ENCODE results near the gene MOB1B.
"Not testable (repeated sequence)": the region's sequence is repeated elsewhere in the genome, so short reads cannot be mapped to it uniquely, and the experiment has no call there.

Gene MOB1B

GRCh38 chr4:71008196-71008595 lies 106.0 kb downstream of the MOB1B start:
- DNase-seq (ENCODE audit: low read depth in 2 of 2), result no peak

- DNase-seq (ENCODE audit: low read depth in 2 of 2), result no peak
Measured at GRCh38 chr4:71009086-71009485, 106.9 kb downstream of the MOB1B start.

- no peak for DNase-seq (ENCODE audit: low read depth in 2 of 2)
Measured at GRCh38 chr4:71009890-71010588, 107.9 kb downstream of the MOB1B start.

GRCh38 chr4:71011451-71011850 lies 109.3 kb downstream of the MOB1B start:
- DNase-seq (ENCODE audit: low read depth in 2 of 2), result no peak

- DNase-seq (ENCODE audit: low read depth in 2 of 2), result not testable (repeated sequence)
Measured at GRCh38 chr4:71017391-71017790, 115.2 kb downstream of the MOB1B start.

- DNase-seq (ENCODE audit: low read depth in 2 of 2), result no peak
Measured at GRCh38 chr4:71020611-71021010, 118.4 kb downstream of the MOB1B start.

GRCh38 chr4:71025654-71026053 lies 123.5 kb downstream of the MOB1B start:
- DNase-seq (ENCODE audit: low read depth in 2 of 2), result no peak

- DNase-seq (ENCODE audit: low read depth in 2 of 2), result no peak
Measured at GRCh38 chr4:71026086-71026485, 123.9 kb downstream of the MOB1B start.

GRCh38 chr4:71027611-71028010 lies 125.4 kb downstream of the MOB1B start:
- no peak for DNase-seq (ENCODE audit: low read depth in 2 of 2)

GRCh38 chr4:71029504-71029903 lies 127.3 kb downstream of the MOB1B start:
- no peak for DNase-seq (ENCODE audit: low read depth in 2 of 2)

- not testable (repeated sequence) for DNase-seq (ENCODE audit: low read depth in 2 of 2)
Measured at GRCh38 chr4:71032106-71032505, 129.9 kb downstream of the MOB1B start.

All from stimulated activated CD4-positive, alpha-beta T cell treated with anti-CD3 and anti-CD28 coated beads, Interleukin-1b, Interleukin-23, amount 100 ng/mL, for 1 hour (primary cell).